HCT116 (cell line): ENCODE measurements around the gene RABGAP1. TPM values are rescaled to one million over a fixed set of nuclear protein-coding genes. Genes with fewer than 3 reads are reported as not detected.

Experiments
- ATAC-seq: fragments of 200-7000 bp; cut with Tn5 transposase; 2 replicates; pipeline ENCODE4 v1.9.1; 2020; ENCODE audit warnings: mild to moderate bottlenecking, moderate library complexity
- BruUV-seq: library from RNA; stranded (reverse); fragments of 400-500 nt; replicated peaks from 2 replicates; lab custom pipeline; 2021; lab: Mats Ljungman, UMichigan
- CTCF ChIA-PET: fragments of 300-600 bp; sonication (Branson Sonifier 250); formaldehyde crosslinking; loops from one replicate; lab custom pipeline; 2021; ENCODE audit warnings: antibody characterized with exemption; lab: Charles Lee
- POLR2A ChIA-PET: fragments of 300-600, 350-600 bp; sonication (Branson Sonifier 250); formaldehyde crosslinking; loops from one replicate; lab custom pipeline; 2021; ENCODE audit warnings: antibody characterized with exemption; lab: Charles Lee
- RAD21 ChIA-PET, 2 experiments: fragments of 300-600 bp; sonication (Branson Sonifier 250); formaldehyde crosslinking; loops; one replicate each; lab custom pipeline; 2023; ENCODE audit warnings: low total read pairs in 2 of 2; ENCODE audit not compliant: uncharacterized antibody in 2 of 2, unreplicated experiment in 2 of 2, low non-redundant PET in 1 of 2; lab: Charles Lee
- DNase-seq: peaks from one replicate; pipeline ENCODE4 v3.0.0-alpha.2; 2010; ENCODE audit warnings: low read depth, low spot score
- H2AFZ ChIP-seq: fragments of 200-600 bp; shearing (Covaris generic), sonication (generic); 2 replicates; pipeline ENCODE4 v1.6.1; 2017; ENCODE audit warnings: low read depth, mixed run types, mixed read lengths, antibody characterized with exemption, low read length; ENCODE audit not compliant: poor library complexity, severe bottlenecking
- H3K27ac ChIP-seq: 2 replicates; pipeline ENCODE4 v1.5.1; 2012; ENCODE audit warnings: low read depth, low read length
- H3K27me3 ChIP-seq: fragments of 200-600 bp; sonication (generic); 2 replicates; pipeline ENCODE4 v1.6.1; 2016; ENCODE audit warnings: mixed run types, low read length, mixed read lengths; ENCODE audit not compliant: insufficient read depth
- H3K36me3 ChIP-seq, 2 experiments: fragments of 200-500 bp in 1 of 2; fragments of 200-600 bp in 1 of 2; sonication (Bioruptor generic) in 1 of 2; sonication (generic) in 1 of 2; 2 replicates each; pipeline versions ENCODE4 v1.5.1 to v1.6.1; 2014 to 2016; ENCODE audit warnings: low read length in 2 of 2, inconsistent platforms in 1 of 2, mixed read lengths in 1 of 2, mixed run types in 1 of 2; ENCODE audit not compliant: insufficient read depth in 2 of 2, control insufficient read depth in 1 of 2
- H3K4me1 ChIP-seq, 2 experiments: fragments of 200-600 bp in 1 of 2; sonication (generic) in 1 of 2; 2 replicates each; pipeline versions ENCODE4 v1.5.1 to v1.6.1; 2012 to 2017; ENCODE audit warnings: low read length in 2 of 2, inconsistent platforms in 1 of 2, mild to moderate bottlenecking in 1 of 2, mixed read lengths in 1 of 2, mixed run types in 1 of 2, moderate library complexity in 1 of 2; ENCODE audit not compliant: insufficient read depth in 2 of 2, control insufficient read depth in 1 of 2
- H3K4me2 ChIP-seq: fragments of 200-600 bp; sonication (generic); 2 replicates; pipeline ENCODE4 v1.6.1; 2017; ENCODE audit warnings: mixed run types, low read length, mixed read lengths
- H3K4me3 ChIP-seq, 2 experiments: fragments of 200-600 bp in 1 of 2; sonication (generic) in 1 of 2; replicated peaks in 1 of 2; 2 replicates each; pipeline ENCODE4 v1.5.1; 2011 to 2016; ENCODE audit warnings: low read length in 2 of 2, control low read depth in 1 of 2, low read depth in 1 of 2, mild to moderate bottlenecking in 1 of 2, mixed read lengths in 1 of 2, mixed run types in 1 of 2
- H3K79me2 ChIP-seq: fragments of 200-600 bp; sonication (generic); 2 replicates; pipeline ENCODE4 v1.6.1; 2017; ENCODE audit warnings: mild to moderate bottlenecking, mixed run types, low read length, moderate library complexity, mixed read lengths; ENCODE audit not compliant: insufficient read depth
- H3K9ac ChIP-seq: fragments of 200-600 bp; sonication (generic); 2 replicates; pipeline ENCODE4 v1.6.1; 2016; ENCODE audit warnings: low read length, mixed read lengths
- H3K9me2 ChIP-seq: fragments of 200-600 bp; sonication (generic), shearing (Covaris generic); 2 replicates; pipeline ENCODE4 v1.6.1; 2017; ENCODE audit warnings: mixed run types, mild to moderate bottlenecking, moderate library complexity; ENCODE audit not compliant: insufficient read depth
- H3K9me3 ChIP-seq, 2 experiments: fragments of 200-500 bp in 1 of 2; fragments of 200-600 bp in 1 of 2; sonication (Bioruptor generic) in 1 of 2; sonication (generic) in 1 of 2; 2 replicates each; pipeline ENCODE4 v1.6.1; 2014 to 2017; ENCODE audit warnings: low read length in 2 of 2, mixed read lengths in 2 of 2, inconsistent platforms in 1 of 2, low read depth in 1 of 2, mild to moderate bottlenecking in 1 of 2, mixed run types in 1 of 2, moderate library complexity in 1 of 2; ENCODE audit not compliant: control insufficient read depth in 1 of 2, insufficient read depth in 1 of 2
- H4K20me1 ChIP-seq: fragments of 200-600 bp; sonication (generic), shearing (Covaris generic); 2 replicates; pipeline ENCODE4 v1.6.1; 2017; ENCODE audit warnings: mixed run types, mild to moderate bottlenecking, moderate library complexity; ENCODE audit not compliant: insufficient read depth
- CEBPB ChIP-seq: IDR thresholded peaks from 2 replicates; pipeline ENCODE4 v1.6.1; 2012; ENCODE audit warnings: low read depth
- EGR1 ChIP-seq: IDR thresholded peaks from 2 replicates; pipeline ENCODE4 v1.6.1; 2012; ENCODE audit warnings: low read depth
- EZH2 ChIP-seq: fragments of 200-600 bp; sonication (generic); IDR thresholded peaks from 2 replicates; pipeline ENCODE4 v1.6.1; 2017; ENCODE audit warnings: antibody characterized with exemption, mixed run types
- EZH2phosphoT487 ChIP-seq: fragments of 200-600 bp; IDR thresholded peaks from 2 replicates; pipeline ENCODE4 v1.6.1; 2018; ENCODE audit warnings: antibody characterized with exemption, borderline replicate concordance
- FOSL1 ChIP-seq: IDR thresholded peaks from 2 replicates; pipeline ENCODE4 v1.6.1; 2012; ENCODE audit warnings: low read depth
- RAD21 ChIP-seq: IDR thresholded peaks from 2 replicates; pipeline ENCODE4 v1.6.1; 2012; ENCODE audit warnings: low read depth, mild to moderate bottlenecking
- intact Hi-C: fragments of 100-400 bp; cut with micrococcal nuclease; formaldehyde crosslinking; loops from 2 replicates; pipeline ENCODE4 v1.10.0; 2022
- total RNA-seq: library from RNA; stranded (reverse); gene quantifications from one replicate; pipeline ENCODE4 v1.2.1, GENCODE V29; 2021; ENCODE audit not compliant: unreplicated experiment
- TF ChIP-seq, protein P1 (sequence below): IDR thresholded peaks from 2 replicates; pipeline ENCODE4 v1.6.1; 2012

Gene RABGAP1
- total RNA-seq, 1 experiment from 2014 or later = 29.7 TPM

DNA sequence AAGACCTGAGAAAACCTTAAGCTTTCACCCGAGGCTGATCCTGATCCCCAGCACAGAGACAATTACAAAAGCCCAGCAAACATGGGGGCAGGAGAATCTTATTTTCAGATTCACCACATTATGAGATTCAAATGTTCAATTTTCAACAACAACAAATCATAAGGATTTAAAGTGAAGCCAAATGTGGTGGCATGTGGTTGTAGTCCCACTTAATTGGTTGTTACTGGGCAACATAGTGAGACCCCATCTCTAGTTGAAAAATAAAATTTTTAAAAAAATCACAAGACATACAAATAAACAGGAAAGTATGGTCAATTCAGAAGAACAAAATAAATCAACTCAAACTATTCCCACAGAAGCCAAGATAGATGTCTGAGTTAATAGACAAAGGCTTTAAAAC lies 3.9 kb upstream of the RABGAP1 start:
- H3K27me3 ChIP-seq = no peaks in the 10 kb centered on the region
- POLR2A ChIA-PET = no interaction called here
- H3K4me2 ChIP-seq = no peak overlapping the region
- peaks cover 2 to 19% of the 10 kb centered on the region in 2 experiments; a peak in 3 of 4 replicates for H3K4me1 ChIP-seq
- CTCF ChIA-PET = no interaction called here
- no peak overlapping the region for H3K27ac ChIP-seq
- H2AFZ ChIP-seq = no peak overlapping the region
- RAD21 ChIA-PET = no interaction called here
- H3K9ac ChIP-seq = no peak overlapping the region
- H3K9me3 ChIP-seq = no peaks in the 10 kb centered on the region
- H3K79me2 ChIP-seq = peaks cover 63% of the 10 kb centered on the region
- TF ChIP-seq RAD21 (no peak), EZH2phosphoT487 (no peak)
- TF ChIP-seq, protein P1, sequence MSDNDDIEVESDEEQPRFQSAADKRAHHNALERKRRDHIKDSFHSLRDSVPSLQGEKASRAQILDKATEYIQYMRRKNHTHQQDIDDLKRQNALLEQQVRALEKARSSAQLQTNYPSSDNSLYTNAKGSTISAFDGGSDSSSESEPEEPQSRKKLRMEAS = no peak
- no TSS peak for BruUV-seq
- H3K9me2 ChIP-seq = 0 out of 2 replicates have a peak, but pooled peaks cover 3% of the 10 kb centered on the region
- peaks cover 4 to 10% of the 10 kb centered on the region in 2 experiments; a peak in 2 of 4 replicates for H3K36me3 ChIP-seq
- ATAC-seq = no peak
- H3K4me3 ChIP-seq = no peak overlapping the region
- intact Hi-C loops = no loop called here
- no peaks in the 10 kb centered on the region for H4K20me1 ChIP-seq
- no peak for DNase-seq

DNA sequence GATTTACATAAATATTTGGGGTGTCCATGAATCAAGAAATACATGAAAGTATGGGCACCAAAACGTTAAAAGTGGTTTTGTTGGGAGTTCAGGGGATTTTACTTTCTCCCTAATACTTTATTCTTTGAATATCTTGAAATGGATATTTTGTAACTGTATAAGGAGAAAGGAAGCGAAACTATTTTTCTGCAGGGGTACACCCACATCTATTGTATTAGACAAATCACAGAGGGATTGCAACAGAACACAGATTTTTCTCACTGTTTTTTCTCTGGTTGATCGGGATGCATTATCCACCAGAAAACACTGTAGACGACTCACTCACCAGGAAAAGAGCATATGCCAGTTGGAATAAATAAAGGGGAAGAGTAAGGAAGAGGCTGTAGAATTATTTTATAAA lies 1.2 kb upstream of the RABGAP1 start:
- ChIA-PET RAD21 (no interaction called here), POLR2A (interaction anchor here (1.7 kb wide), 1 partner anchor 8 kb away, joined by 25 read pairs; the partner anchor contains the start of gene ZBTB26), CTCF (no interaction called here)
- peaks cover 64% of the 10 kb centered on the region for H3K79me2 ChIP-seq
- no peak overlapping the region; the same call in 1 of the 2 replicates for H3K27ac ChIP-seq
- no peaks in the 10 kb centered on the region for H3K9me2 ChIP-seq
- no peak overlapping the region for H3K9ac ChIP-seq
- intact Hi-C loops = no loop called here
- H3K27me3 ChIP-seq = no peaks in the 10 kb centered on the region
- H3K4me1 ChIP-seq = peaks cover 7 to 23% of the 10 kb centered on the region in 2 experiments; a peak in 3 of 4 replicates
- H3K4me2 ChIP-seq = peak overlapping the region; percentile 69
- no peak overlapping the region for H2AFZ ChIP-seq
- no TSS peak for BruUV-seq
- no peak for ATAC-seq
- peaks cover 4 to 10% of the 10 kb centered on the region in 2 experiments; a peak in 2 of 4 replicates for H3K36me3 ChIP-seq
- H4K20me1 ChIP-seq = no peaks in the 10 kb centered on the region
- H3K9me3 ChIP-seq = no peaks in the 10 kb centered on the region
- no peak for DNase-seq
- TF ChIP-seq CEBPB = no peak
- no peak for TF ChIP-seq EZH2
- TF ChIP-seq EGR1 = no peak
- no peak for TF ChIP-seq FOSL1
- no peak overlapping the region for H3K4me3 ChIP-seq
